ENCODE results near the gene CDV3.

Gene CDV3

GRCh38 chr3:133600572-133601081, 27.1 kb downstream of the CDV3 start:
- no peaks in the 10 kb centered on the region for H3K27me3 Mint-ChIP-seq
- H3K27ac Mint-ChIP-seq = no peak overlapping the region
- peaks cover 39% of the 10 kb centered on the region for H3K36me3 Mint-ChIP-seq (ENCODE audit: low read depth)
- H3K4me1 Mint-ChIP-seq (ENCODE audit: low read depth) = no peaks in the 10 kb centered on the region
- H3K4me3 Mint-ChIP-seq = no peak overlapping the region
- no peaks in the 10 kb centered on the region for H3K9me3 Mint-ChIP-seq
- intact Hi-C loops (cut with micrococcal nuclease) = no loop called here

DNA sequence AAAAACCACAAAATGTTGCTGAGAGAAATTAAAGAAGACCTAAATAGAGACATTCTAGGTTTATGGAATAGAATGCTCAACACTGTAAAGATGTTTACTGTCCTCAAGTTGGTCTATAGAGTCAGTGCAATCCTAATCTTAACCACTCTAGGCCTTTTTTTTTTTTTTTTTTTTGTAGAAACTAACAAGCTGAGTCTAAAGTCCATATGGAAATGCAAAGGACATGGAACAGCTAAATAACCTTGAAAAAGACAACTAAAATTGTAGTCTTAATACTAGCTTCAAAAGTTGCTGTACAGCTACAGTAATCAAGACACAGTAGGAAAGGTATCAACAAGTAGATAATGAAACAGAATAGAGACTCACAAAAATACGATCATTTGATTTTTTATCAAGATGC, 32.9 kb downstream of the CDV3 start:
- intact Hi-C loops (cut with micrococcal nuclease) = no loop called here
- Mint-ChIP-seq H3K4me3 (no peak overlapping the region), H3K36me3 (ENCODE audit: low read depth) (peaks cover 76% of the 10 kb centered on the region), H3K27me3 (no peaks in the 10 kb centered on the region), H3K4me1 (ENCODE audit: low read depth) (no peaks in the 10 kb centered on the region), H3K9me3 (no peaks in the 10 kb centered on the region), H3K27ac (no peak overlapping the region)

DNA sequence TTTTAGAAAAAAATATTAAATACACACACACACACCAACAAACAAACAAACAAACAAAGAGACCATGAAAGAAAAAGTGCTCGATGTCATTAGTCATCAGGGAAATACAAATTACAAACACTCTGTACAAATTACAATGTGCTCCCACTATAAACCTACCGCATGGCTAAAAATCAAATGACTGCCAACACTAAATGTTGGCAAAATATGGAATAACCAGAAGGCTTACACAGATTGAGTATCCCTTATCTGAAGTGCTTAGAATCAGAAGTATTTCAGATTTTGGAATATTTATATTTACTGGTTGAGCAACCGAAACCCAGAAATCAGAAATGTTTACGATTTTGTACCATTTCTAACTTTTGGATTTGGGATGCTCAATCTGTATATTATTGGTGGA, 33.4 kb downstream of the CDV3 start:
- Mint-ChIP-seq H3K27me3 (no peaks in the 10 kb centered on the region), H3K27ac (no peak overlapping the region), H3K4me1 (ENCODE audit: low read depth) (no peaks in the 10 kb centered on the region), H3K9me3 (no peaks in the 10 kb centered on the region), H3K4me3 (no peak overlapping the region), H3K36me3 (ENCODE audit: low read depth) (peaks cover 74% of the 10 kb centered on the region)
- intact Hi-C loops (cut with micrococcal nuclease) = no loop called here

- peaks cover 79% of the 10 kb centered on the region for H3K36me3 Mint-ChIP-seq (ENCODE audit: low read depth)
- no peak overlapping the region for H3K27ac Mint-ChIP-seq
- H3K4me3 Mint-ChIP-seq = no peak overlapping the region
- H3K4me1 Mint-ChIP-seq (ENCODE audit: low read depth) = no peaks in the 10 kb centered on the region
- no peaks in the 10 kb centered on the region for H3K9me3 Mint-ChIP-seq
- intact Hi-C loops (cut with micrococcal nuclease) = no loop called here
- no peaks in the 10 kb centered on the region for H3K27me3 Mint-ChIP-seq
Observed at GRCh38 chr3:133607816-133608215, 34.3 kb downstream of the CDV3 start.

- peaks cover 79% of the 10 kb centered on the region for H3K36me3 Mint-ChIP-seq (ENCODE audit: low read depth)
- no peak overlapping the region for H3K4me3 Mint-ChIP-seq
Observed at GRCh38 chr3:133608388-133608787, 34.9 kb downstream of the CDV3 start.

GRCh38 chr3:133610031-133610430, 36.5 kb downstream of the CDV3 start:
- intact Hi-C loops (cut with micrococcal nuclease) = no loop called here
- no peak overlapping the region for H3K27ac Mint-ChIP-seq
- H3K36me3 Mint-ChIP-seq (ENCODE audit: low read depth) = peaks cover 85% of the 10 kb centered on the region
- no peaks in the 10 kb centered on the region for H3K9me3 Mint-ChIP-seq
- no peak overlapping the region for H3K4me3 Mint-ChIP-seq
- H3K27me3 Mint-ChIP-seq = no peaks in the 10 kb centered on the region
- H3K4me1 Mint-ChIP-seq (ENCODE audit: low read depth) = no peaks in the 10 kb centered on the region

More at GRCh38 chr3:133608388-133608787, 34.9 kb downstream of the CDV3 start:
- Mint-ChIP-seq H3K4me1 (ENCODE audit: low read depth) (no peaks in the 10 kb centered on the region), H3K27me3 (no peaks in the 10 kb centered on the region), H3K27ac (no peak overlapping the region), H3K9me3 (no peaks in the 10 kb centered on the region)
- intact Hi-C loops (cut with micrococcal nuclease) = no loop called here

DNA sequence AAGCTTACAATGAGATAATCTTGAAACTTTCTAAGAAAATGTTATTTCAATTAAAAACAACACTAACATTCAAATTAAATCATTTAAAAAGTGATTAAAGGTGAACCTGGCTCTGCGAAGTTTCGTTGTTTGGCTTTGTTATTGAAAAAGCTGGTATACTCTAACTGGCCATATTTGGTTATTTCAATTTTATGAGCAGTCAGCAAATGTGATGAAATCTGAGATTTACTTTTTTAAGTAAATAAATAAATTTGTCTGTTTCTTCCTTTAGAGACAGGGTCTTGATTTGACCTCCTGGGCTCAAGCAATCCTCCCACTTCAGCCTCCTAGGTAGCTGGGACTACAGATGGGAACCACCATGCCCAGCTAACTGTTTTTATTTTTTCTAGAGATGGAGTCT, 38.0 kb downstream of the CDV3 start:
- Mint-ChIP-seq H3K9me3 (no peaks in the 10 kb centered on the region), H3K36me3 (ENCODE audit: low read depth) (peaks cover 84% of the 10 kb centered on the region), H3K4me3 (no peak overlapping the region), H3K4me1 (ENCODE audit: low read depth) (no peaks in the 10 kb centered on the region), H3K27ac (no peak overlapping the region), H3K27me3 (no peaks in the 10 kb centered on the region)
- intact Hi-C loops (cut with micrococcal nuclease) = no loop called here

DNA sequence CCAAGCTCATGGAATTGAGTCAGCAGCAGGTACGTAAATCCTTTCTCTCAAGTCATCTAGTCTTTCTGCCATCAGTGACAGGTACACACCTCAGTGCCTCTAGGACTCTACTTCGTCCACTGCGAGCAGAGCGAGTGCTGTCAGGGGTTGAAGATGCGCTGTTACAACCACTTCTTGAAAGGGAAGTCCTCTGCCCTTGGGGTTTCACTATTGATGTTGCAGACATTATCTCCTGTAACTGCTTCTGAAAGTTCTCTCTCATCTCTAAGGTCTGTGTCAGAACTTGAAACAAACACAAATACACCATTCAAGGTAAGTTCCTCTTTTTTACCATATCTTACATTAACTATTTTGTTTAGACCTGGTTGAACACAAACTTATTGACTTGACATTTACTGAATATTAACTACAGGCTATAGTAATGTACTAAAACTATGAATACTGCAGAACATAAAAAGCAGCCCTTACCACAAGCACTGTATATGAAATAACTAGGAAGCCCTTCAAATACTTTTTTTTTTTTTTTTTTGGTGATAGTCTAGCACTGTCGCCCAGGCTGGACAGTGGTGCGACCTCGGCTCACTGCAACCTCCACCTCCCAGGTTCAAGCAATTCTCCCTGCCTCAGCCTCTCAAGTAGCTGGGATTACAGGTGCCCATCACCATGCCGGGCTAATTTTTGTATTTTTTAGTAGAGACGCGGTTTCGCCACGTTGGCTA, 46.7 kb downstream of the CDV3 start:
- Mint-ChIP-seq H3K36me3 (ENCODE audit: low read depth) (peaks cover 82% of the 10 kb centered on the region), H3K27me3 (no peaks in the 10 kb centered on the region), H3K4me3 (no peak overlapping the region), H3K9me3 (no peaks in the 10 kb centered on the region), H3K4me1 (ENCODE audit: low read depth) (no peaks in the 10 kb centered on the region), H3K27ac (no peak overlapping the region)
- intact Hi-C loops (cut with micrococcal nuclease) = loop anchor here (10.0 kb wide), 1 partner anchor 1125 kb away; no protein-coding TSS in a partner anchor

- no peak overlapping the region for H3K4me3 Mint-ChIP-seq
- H3K27ac Mint-ChIP-seq = no peak overlapping the region
- intact Hi-C loops (cut with micrococcal nuclease) = loop anchor here (10.0 kb wide), 1 partner anchor 1133 kb away; no protein-coding TSS in a partner anchor
- H3K4me1 Mint-ChIP-seq (ENCODE audit: low read depth) = no peaks in the 10 kb centered on the region
- H3K27me3 Mint-ChIP-seq = no peaks in the 10 kb centered on the region
- H3K36me3 Mint-ChIP-seq (ENCODE audit: low read depth) = peaks cover 72% of the 10 kb centered on the region
- no peaks in the 10 kb centered on the region for H3K9me3 Mint-ChIP-seq
Observed at GRCh38 chr3:133627789-133628188, 54.3 kb downstream of the CDV3 start.

DNA sequence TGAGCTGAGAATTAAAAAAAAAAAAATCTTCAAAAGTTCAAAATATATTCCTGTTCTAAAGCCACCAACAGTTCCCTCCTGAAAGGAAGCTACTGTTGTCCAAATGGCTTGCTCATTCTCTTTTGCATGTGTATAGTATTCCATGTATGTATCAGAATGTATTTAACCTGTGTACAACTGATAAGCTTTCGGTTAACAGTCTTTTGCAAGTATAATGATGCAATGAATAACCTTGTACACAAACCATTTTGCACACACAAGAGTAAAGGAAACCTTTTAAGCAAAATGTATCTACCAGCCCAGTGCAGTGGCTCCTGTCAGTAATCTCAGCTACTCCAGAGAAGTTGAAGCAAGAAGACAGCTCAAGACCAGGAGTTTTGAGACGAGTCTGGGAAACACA, 55.7 kb downstream of the CDV3 start:
- intact Hi-C loops (cut with micrococcal nuclease) = loop anchor here (10.0 kb wide), 1 partner anchor 1134 kb away; no protein-coding TSS in a partner anchor
- Mint-ChIP-seq H3K27me3 (no peaks in the 10 kb centered on the region), H3K27ac (no peak overlapping the region), H3K4me3 (no peak overlapping the region), H3K36me3 (ENCODE audit: low read depth) (peaks cover 74% of the 10 kb centered on the region), H3K4me1 (ENCODE audit: low read depth) (no peaks in the 10 kb centered on the region), H3K9me3 (no peaks in the 10 kb centered on the region)

GRCh38 chr3:133633439-133633838, 60.0 kb downstream of the CDV3 start:
- Mint-ChIP-seq H3K27ac (no peak overlapping the region), H3K36me3 (ENCODE audit: low read depth) (peaks cover 77% of the 10 kb centered on the region), H3K4me1 (ENCODE audit: low read depth) (no peaks in the 10 kb centered on the region), H3K27me3 (no peaks in the 10 kb centered on the region), H3K9me3 (no peaks in the 10 kb centered on the region), H3K4me3 (no peak overlapping the region)
- intact Hi-C loops (cut with micrococcal nuclease) = no loop called here
